ENCODE results near the gene GNB1L.

Gene GNB1L

DNA sequence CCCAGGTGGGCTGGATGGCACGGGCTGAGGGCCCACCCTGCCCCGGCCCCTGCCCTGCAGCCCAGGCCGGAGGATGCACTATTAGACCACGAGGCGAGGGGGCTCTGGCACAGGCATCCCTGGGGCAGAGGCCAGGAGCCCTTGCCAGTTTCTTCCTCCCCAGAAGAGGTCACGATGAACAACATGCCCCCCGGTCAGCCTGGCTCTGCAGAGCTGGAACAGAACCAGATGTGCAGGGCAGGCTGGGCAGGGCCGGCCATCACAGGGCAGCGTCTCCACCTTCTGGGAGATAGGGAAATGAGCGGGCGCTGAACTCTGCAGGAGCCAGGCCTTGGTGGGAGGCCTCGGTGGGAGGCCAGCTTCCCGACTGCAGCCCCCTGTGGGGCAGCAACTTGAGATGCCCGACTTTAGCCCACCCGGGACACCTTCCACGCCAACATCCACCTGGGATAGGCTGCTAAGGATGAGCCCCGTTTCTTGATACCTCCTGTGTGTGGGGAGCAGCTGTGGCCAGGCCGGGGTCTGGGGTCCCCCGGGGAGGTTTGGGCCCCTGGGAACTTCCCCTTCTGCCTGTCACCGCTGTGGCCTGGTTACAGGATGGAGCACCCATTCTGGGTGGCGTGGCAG is 21.8 kb upstream of the GNB1L start:
- no peak for DNase-seq (ENCODE audit: low read depth)

- no peak for DNase-seq (ENCODE audit: low read depth)
Measured at GRCh38 chr22:19875531-19876313, 21.0 kb upstream of the GNB1L start.

DNA sequence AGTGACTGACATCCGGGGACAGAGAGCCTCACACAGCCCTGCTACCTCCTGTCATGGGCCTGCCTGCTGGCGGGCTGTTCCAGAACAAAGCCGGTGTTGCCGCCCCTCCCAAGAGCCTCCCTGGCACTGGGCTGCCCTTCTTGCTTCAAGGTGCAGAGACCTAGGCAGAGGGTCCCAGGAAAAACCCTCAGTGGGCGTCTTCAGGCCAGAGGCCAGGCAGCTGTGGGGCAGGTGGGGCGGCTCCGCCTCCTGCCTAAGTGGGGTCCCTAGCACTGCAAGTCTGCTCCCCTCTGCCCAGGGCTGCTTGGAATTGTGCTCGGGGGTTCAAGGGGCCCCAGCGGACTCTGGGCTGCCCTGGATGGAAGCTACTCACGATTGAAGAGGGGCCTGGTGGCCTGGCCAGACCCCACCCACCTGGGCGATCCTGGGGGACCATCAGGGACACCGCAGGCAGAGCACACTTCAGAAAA is 20.4 kb upstream of the GNB1L start:
- DNase-seq (ENCODE audit: low read depth), result no peak

DNA sequence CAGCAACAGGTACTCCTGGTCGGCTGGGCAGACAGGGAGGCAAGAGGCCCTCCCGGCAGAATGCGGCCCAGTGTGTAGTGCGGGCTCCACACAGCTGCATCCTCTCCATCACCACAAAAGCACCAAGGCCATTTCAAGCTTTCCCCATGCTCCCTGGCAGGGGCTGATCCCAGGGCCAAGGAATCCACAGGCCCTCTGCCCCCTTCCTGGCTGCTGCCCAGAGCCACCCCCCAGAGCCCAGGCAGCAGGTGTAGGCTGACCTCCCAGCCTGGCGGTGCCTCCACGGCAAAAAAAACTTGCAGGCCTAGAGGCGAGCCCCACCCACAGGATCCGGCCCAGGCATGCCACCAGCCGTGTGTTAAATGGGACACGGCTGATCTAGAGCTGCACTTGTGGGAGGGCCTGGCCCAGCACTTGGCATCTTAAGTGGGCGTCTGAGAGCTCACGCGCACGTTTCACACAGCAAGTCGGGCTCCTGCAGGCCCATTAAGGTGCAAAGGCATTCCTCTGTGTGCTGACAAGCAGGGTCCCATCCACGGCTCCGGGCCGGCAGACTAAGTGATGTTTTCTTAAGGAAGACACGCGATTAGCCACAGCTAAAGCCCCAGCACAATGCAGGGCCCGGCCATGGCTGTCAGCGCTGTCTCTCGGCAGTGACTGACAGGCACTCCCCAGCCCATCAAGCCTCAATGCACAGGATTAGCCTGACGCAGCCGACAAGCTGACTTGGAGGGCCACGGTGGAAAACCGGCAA is 19.8 kb upstream of the GNB1L start:
- DNase-seq (ENCODE audit: low read depth), result no peak

- no peak for DNase-seq (ENCODE audit: low read depth)
Measured at GRCh38 chr22:19873960-19874306, 19.3 kb upstream of the GNB1L start.

- no peak for DNase-seq (ENCODE audit: low read depth)
Measured at GRCh38 chr22:19873138-19873959, 18.7 kb upstream of the GNB1L start.

DNA sequence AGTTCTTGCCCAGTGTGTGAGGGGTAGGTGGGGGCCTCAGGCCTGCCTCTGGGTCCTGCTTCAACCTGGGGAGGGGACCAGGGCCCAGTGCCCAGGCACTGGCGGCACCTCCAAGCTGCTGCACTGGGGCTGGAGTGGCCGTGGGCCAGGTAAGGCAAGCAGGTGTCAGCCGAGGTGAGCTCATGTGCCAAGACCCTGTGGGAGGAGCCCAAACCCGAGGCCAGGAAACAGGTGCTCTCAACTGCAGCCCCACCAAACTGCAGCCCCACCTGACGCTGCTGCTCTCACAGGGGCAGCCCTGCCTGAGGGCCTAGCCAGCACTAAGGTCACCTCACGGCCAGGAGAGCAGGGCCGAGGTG is 18.1 kb upstream of the GNB1L start:
- DNase-seq (ENCODE audit: low read depth), result no peak

DNA sequence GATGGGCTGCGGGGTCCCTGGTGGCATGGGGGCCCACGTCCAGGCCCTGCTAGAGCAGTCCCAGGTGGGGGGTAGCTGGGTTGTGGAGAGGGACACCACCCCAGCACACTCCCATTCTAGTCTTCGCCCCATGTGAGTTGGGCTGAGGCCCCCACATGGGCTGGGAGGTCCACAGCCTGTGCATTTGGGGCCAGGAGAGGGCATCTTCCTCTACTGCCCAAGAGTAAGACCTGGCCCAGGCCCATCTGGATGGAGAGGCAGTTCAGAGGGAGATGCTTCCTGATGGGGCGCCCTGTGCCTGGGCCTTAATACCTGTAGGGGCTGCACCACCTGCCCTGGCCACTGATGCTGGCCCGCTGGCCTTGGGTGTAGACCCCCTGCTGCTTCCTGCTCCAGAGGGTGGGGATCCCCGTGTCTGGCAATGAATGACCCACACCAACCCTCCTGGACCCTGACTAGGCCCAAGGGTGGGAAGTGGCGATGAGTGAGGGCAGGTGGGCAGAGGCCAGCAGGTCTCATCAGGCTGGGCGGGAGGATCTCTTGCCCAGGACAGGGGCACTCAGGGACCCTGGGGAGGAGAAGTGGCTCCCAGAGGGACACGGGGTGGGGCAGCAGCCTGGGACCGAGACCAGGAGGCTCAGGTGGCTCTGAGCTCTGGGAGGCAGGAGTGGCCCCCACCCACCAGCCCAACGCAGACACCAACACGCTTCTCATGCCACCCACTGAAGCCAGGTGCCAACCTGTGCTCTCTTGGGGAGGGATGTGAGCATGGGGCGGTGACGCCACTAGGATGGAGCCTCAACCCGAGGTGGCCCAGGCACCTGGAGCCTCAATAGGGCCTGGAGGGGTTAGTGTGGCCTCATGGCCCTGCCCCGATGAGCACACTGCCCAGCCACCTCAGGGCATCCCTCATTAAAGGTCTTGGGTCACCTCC is 17.4 kb upstream of the GNB1L start:
- DNase-seq (ENCODE audit: low read depth), result no peak

GRCh38 chr22:19871023-19871844 is 16.6 kb upstream of the GNB1L start:
- DNase-seq (ENCODE audit: low read depth), result no peak

- no peak for DNase-seq (ENCODE audit: low read depth)
Measured at GRCh38 chr22:19870153-19871022, 15.7 kb upstream of the GNB1L start.

DNA sequence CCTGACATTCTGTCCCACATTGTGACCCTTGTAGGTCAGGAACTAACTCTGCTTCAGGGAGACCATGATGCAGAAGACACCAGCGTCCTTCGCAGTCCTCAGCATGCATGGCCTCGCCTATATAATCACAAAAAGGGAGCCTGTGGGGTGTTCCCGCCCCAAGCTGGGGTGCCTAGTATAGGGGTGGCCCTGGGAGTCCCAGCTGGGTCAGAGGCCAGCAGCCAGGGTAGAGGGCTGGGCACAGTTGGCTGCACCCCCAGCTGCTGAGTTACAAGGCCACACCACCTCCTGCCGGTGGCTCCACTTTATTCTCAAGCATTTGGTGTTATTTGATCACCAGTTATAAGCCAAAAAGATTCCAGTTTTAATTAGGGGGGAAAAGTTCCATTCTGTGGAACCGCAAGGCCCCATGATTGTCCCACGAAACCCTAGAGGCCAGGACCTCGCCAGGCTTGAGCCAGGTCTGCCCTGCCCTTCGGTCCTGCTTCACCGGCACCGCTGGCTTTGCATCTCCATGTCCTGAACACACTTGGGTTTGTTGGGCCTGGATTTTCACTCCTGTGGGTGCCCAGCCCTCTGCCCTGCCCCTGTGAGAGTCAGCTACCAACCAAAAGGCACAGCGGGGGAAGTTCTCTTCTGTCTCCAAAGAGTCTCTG is 15.0 kb upstream of the GNB1L start:
- DNase-seq (ENCODE audit: low read depth), result no peak

DNA sequence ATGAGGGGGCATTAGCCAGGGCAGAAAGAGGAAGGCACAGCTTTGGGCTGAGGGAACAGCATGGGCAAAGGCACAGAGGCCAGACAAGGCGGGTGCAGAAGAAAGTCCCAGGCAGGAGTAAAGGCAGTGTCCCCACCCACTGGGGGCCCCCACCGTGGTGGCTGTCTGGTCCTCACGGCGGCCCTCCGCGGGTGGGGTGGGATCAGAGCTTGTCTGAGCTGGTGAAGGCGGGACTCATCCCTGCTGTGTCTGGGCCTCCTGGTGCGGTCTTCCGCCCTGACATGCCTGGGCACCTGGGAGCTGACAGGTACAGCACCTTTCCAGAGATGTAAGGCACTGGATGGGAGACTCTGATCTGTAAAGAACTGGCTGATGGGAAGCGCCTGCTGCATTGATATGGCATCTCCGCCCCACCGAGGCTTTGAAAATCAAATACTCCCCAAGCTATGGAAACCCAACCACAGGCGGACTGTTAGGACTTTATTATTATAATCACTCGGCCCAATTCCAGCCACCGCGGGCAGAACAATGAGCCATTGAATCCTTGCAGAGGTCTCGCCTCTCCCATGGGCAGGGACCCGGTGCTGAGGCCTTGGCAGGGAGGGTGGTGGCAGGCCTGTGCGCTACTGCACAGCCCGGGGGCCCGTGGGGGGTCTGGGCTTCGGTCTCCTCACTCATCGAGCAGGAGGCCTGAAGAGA is 14.2 kb upstream of the GNB1L start:
- no peak for DNase-seq (ENCODE audit: low read depth)

DNA sequence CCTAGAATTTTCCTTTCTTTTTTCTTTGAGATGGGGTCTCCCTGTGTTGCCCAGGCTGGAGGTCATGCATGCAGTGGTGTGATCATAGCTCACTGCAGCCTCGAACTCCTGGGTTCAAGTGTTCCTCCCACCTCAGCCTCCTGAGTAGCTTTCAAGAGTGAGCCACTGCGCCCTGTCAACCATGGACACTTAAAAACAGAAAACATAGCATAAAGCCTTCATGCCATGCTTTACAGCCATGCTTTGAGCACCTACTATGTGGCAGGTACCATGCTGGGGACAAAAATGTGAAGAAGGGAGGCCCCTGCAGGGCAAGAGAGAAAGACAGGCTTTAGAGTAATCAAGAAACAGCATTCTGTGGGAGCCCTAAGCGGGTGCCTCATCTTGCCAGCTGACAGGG is 13.7 kb upstream of the GNB1L start:
- DNase-seq (ENCODE audit: low read depth), result no peak

DNA sequence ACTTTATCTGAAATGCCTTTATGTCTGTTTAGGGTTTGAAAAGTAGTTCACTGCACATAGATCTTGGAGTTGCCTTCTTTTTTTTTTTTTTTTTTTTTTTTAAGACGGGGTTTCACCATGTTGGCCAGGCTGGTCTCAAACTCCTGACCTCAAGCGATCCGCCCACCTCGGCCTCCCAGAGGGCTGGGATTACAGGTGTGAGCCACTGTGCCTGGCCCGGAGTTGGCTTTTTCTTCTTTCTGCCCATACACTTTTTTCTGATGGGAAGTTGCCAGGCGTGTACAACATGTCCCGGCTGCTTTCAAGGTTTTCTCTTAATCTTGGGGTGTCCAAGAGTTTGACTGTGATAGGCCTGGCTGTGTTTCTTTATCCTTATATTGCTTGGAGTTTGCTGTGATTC is 12.9 kb upstream of the GNB1L start:
- DNase-seq (ENCODE audit: low read depth), result no peak

- DNase-seq (ENCODE audit: low read depth), result no peak
Measured at GRCh38 chr22:19866665-19867009, 12.0 kb upstream of the GNB1L start.

DNA sequence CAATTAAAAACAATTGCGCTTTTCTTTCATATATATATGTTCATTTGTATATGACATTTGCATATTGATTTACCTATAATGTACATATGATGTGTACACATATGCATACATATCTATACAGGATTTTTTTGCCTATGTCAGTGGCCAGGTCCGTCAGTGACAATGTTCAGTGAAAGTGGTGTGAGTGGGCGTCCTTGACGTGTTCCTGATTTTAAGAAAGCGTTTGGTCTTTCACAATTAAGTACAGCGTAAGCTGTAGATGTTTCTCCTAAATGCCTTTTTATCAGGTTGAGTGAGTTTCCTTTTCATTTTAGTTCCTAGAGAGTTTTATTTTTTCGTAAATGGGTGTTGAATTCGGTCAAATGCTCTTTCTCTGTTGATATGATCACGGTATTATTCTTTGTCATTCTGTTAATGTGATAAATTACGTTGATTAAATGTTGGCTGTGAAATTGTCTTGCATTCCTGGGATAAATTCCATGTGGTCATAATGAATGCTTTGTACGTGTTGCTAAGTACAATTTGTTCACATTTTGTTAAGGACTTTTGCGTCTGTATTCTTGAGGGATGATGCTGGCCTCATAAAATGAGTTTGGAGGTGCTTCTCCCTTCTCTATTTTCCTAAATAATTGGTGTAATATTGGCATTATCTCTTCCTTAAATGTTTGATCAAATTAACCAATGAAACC is 10.6 kb upstream of the GNB1L start:
- DNase-seq (ENCODE audit: low read depth), result no peak

DNA sequence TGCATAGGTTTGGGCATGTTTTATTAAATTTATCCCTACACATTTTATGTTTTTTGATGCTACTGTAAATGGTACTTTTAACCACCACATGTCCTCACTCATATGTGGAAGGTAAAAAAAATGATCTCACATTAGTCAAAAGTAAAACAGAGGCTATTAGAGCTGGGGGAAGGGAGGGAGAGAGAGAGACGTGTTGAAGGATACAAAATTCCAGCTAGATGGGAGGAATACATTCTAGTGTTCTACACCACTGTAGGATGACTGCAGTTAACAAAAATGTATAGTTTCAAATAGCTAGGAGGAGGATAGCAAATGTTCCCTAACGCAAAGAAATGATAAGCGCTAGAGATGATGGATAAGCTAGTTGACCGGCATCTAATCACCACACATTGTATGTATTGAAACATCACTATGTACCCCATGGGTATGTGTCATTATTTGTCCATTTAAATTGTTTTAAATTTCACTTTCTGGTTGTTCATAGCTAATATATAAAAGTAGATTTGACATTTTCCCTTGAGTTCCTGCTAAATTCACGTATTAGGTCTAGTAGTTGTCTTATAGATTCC is 9.9 kb upstream of the GNB1L start:
- DNase-seq (ENCODE audit: low read depth), result no peak

Data from activated T-helper 1 cell treated with Interleukin-2 at 50 U/mL for 16 hours (primary cell).